Activated B cell treated with CpG ODN at 0.5 μM for 24 hours (primary cell): ENCODE results near the gene ETS1. TPM values are rescaled to one million over a fixed set of nuclear protein-coding genes. Genes with fewer than 3 reads are reported as not detected.

Experiments
- ATAC-seq: fragments of 200-7000 bp; cut with Tn5 transposase; one replicate; pipeline ENCODE4 v1.10.0; 2021; ENCODE audit warnings: low read depth, mild to moderate bottlenecking, moderate library complexity
- CTCF ChIA-PET: fragments of 350-600 bp; sonication (Branson Sonifier 250); formaldehyde crosslinking; loops from one replicate; lab custom pipeline; 2021; ENCODE audit warnings: antibody characterized with exemption; lab: Charles Lee
- POLR2A ChIA-PET: fragments of 350-600 bp; sonication (Branson Sonifier 250); formaldehyde crosslinking; loops from one replicate; lab custom pipeline; 2021; ENCODE audit warnings: antibody characterized with exemption; lab: Charles Lee
- DNase-seq: peaks from one replicate; pipeline ENCODE4 v3.0.0; 2022
- H3K27ac Mint-ChIP-seq: one replicate; pipeline ENCODE4 v1.8.0; 2020; ENCODE audit warnings: mixed read lengths
- H3K27me3 Mint-ChIP-seq: one replicate; pipeline ENCODE4 v1.8.0; 2021; ENCODE audit warnings: mixed read lengths
- H3K36me3 Mint-ChIP-seq: one replicate; pipeline ENCODE4 v1.8.0; 2021; ENCODE audit warnings: low read depth, mixed read lengths
- H3K4me1 Mint-ChIP-seq: one replicate; pipeline ENCODE4 v1.8.0; 2021; ENCODE audit warnings: mixed read lengths
- H3K4me3 Mint-ChIP-seq: one replicate; pipeline ENCODE4 v1.8.0; 2020; ENCODE audit warnings: mild to moderate bottlenecking, mixed read lengths
- H3K9me3 Mint-ChIP-seq: one replicate; pipeline ENCODE4 v1.8.0; 2020; ENCODE audit warnings: mixed read lengths
- intact Hi-C: fragments of 100-400 bp; cut with micrococcal nuclease; formaldehyde crosslinking; loops from one replicate; pipeline ENCODE4 v1.15.1; 2024
- total RNA-seq: library from RNA; stranded (reverse); gene quantifications from 2 replicates; pipeline ENCODE4 v1.2.3, GENCODE V29; 2022
- TF ChIP-seq, protein P1 (sequence below): fragments of 200-600 bp; IDR thresholded peaks from one replicate; pipeline ENCODE4 v1.8.0; 2022; ENCODE audit warnings: antibody characterized with exemption, mild to moderate bottlenecking

Gene ETS1
- total RNA-seq, 1 donor from 2014 or later: 301 TPM

DNA sequence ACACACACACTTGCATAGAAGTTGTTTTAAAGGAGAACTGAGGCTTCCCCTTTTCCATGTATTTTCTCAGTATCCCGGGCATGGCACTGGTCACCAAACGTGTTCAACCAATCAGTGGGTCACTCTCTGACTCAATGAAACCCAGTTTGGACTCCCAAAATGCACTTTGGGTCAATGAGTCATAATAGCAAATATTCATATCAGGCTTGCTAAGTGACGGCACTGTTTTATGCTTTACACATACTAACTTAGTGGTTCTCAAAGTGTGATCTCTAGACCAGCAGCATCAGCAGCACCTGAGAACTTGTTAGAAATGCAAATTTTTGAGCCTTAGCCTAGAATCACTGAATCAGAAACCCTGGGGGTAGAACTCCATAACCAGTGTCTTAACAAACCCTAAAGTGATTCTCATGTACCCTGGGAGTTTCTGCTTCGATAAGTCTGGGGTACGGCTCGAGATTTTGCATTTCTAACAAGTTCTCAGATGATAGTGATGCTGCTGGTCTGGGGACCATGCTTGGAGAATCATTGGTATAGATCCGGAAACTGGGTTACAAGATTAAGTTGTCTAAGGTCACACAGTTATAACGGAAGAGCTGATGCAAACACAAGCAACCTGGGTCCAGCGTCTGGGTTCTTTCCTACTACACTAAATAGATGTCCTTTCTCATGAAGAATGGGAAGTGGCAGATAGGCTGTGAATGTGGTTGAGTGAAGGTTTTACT is 35.6 kb downstream of the ETS1 start:
- POLR2A ChIA-PET: interaction anchor here (0.6 to 6.5 kb wide), 24 partner anchors 8 to 292 kb away, joined by 3 to 146 read pairs (median 11); no protein-coding TSS in a partner anchor
- Mint-ChIP-seq H3K27ac (peak overlapping the region; percentile 98), H3K4me3 (peak overlapping the region; percentile 73), H3K4me1 (peaks cover 80% of the 10 kb centered on the region), H3K36me3 (no peaks in the 10 kb centered on the region), H3K9me3 (no peaks in the 10 kb centered on the region), H3K27me3 (no peaks in the 10 kb centered on the region)
- intact Hi-C loops: loop anchor here (1.0 to 2.0 kb wide), 10 partner anchors 15 to 279 kb away; no protein-coding TSS in a partner anchor
- TF ChIP-seq, protein P1, sequence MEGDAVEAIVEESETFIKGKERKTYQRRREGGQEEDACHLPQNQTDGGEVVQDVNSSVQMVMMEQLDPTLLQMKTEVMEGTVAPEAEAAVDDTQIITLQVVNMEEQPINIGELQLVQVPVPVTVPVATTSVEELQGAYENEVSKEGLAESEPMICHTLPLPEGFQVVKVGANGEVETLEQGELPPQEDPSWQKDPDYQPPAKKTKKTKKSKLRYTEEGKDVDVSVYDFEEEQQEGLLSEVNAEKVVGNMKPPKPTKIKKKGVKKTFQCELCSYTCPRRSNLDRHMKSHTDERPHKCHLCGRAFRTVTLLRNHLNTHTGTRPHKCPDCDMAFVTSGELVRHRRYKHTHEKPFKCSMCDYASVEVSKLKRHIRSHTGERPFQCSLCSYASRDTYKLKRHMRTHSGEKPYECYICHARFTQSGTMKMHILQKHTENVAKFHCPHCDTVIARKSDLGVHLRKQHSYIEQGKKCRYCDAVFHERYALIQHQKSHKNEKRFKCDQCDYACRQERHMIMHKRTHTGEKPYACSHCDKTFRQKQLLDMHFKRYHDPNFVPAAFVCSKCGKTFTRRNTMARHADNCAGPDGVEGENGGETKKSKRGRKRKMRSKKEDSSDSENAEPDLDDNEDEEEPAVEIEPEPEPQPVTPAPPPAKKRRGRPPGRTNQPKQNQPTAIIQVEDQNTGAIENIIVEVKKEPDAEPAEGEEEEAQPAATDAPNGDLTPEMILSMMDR: no peak
- peak; percentile 53 for ATAC-seq
- DNase-seq: peak; percentile 38
- CTCF ChIA-PET: interaction anchor here (0.7 to 4.7 kb wide), 5 partner anchors 12 to 262 kb away, joined by 3 to 62 read pairs (median 21); no protein-coding TSS in a partner anchor

DNA sequence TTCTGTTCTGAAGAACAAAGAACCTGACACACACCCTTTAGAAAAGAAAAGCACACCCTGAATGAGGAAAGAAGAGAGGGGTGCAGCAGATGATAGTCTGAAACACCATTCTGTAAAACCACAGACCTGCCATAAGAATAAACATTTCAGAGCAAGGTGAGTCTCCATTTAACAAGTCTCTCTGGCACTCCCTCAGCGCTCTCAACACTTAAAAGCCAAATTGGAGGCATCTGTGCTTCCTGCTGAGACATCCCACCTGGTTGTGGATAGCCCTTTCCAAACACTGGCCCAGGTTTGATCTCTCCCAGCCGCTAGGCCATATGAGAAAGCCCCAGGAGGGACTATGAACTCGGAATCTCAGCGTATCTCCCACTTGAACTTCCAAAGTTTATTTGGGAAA is 36.3 kb downstream of the ETS1 start:
- DNase-seq (no peak), ATAC-seq (no peak)
- no peaks in the 10 kb centered on the region for H3K36me3 Mint-ChIP-seq
- intact Hi-C loops: loop anchor here (1.0 to 2.0 kb wide), 2 partner anchors 14 to 206 kb away; no protein-coding TSS in a partner anchor
- TF ChIP-seq, protein P1: no peak
- peak overlapping the region; percentile 98 for H3K27ac Mint-ChIP-seq
- ChIA-PET CTCF (interaction anchor here (0.8 to 1.5 kb wide), 4 partner anchors 73 to 261 kb away, joined by 3 read pairs; no protein-coding TSS in a partner anchor), POLR2A (interaction anchor here (1.0 to 10.2 kb wide), 5 partner anchors 11 to 74 kb away, joined by 3 to 127 read pairs (median 19); no protein-coding TSS in a partner anchor)
- peak overlapping the region; percentile 73 for H3K4me3 Mint-ChIP-seq
- no peaks in the 10 kb centered on the region for H3K27me3 Mint-ChIP-seq
- no peaks in the 10 kb centered on the region for H3K9me3 Mint-ChIP-seq
- H3K4me1 Mint-ChIP-seq: peaks cover 80% of the 10 kb centered on the region

- Mint-ChIP-seq H3K9me3 (no peaks in the 10 kb centered on the region), H3K4me1 (peaks cover 81% of the 10 kb centered on the region), H3K27ac (peak overlapping the region; percentile 98), H3K4me3 (peak overlapping the region; percentile 61), H3K27me3 (no peaks in the 10 kb centered on the region), H3K36me3 (no peaks in the 10 kb centered on the region)
- ChIA-PET CTCF (interaction anchor here (0.8 to 2.4 kb wide), 7 partner anchors 60 to 260 kb away, joined by 3 to 7 read pairs (median 3); no protein-coding TSS in a partner anchor), POLR2A (interaction anchor here (0.6 to 10.2 kb wide), 9 partner anchors 12 to 78 kb away, joined by 3 to 127 read pairs (median 12); no protein-coding TSS in a partner anchor)
- DNase-seq (no peak), ATAC-seq (no peak)
- intact Hi-C loops: loop anchor here (2.0 kb wide), 1 partner anchor 14 kb away; no protein-coding TSS in a partner anchor
- TF ChIP-seq, protein P1: no peak
Measured at GRCh38 chr11:128550261-128550821, 37.0 kb downstream of the ETS1 start.

GRCh38 chr11:128549256-128549944 is 38.0 kb downstream of the ETS1 start:
- Mint-ChIP-seq H3K9me3 (no peaks in the 10 kb centered on the region), H3K27ac (peak overlapping the region; percentile 98), H3K4me3 (peak overlapping the region; percentile 87), H3K36me3 (no peaks in the 10 kb centered on the region), H3K27me3 (no peaks in the 10 kb centered on the region), H3K4me1 (peaks cover 83% of the 10 kb centered on the region)
- POLR2A ChIA-PET: interaction anchor here (0.6 to 10.2 kb wide), 17 partner anchors 15 to 258 kb away, joined by 3 to 127 read pairs (median 9); no protein-coding TSS in a partner anchor
- ATAC-seq (no peak), DNase-seq (no peak)
- CTCF ChIA-PET: interaction anchor here (0.9 to 2.4 kb wide), 7 partner anchors 26 to 83 kb away, joined by 3 to 8 read pairs (median 4); no protein-coding TSS in a partner anchor
- TF ChIP-seq, protein P1: no peak
- intact Hi-C loops: no loop called here
